ENCODE data around the gene AMBRA1.

- no peak for TF ChIP-seq POLR2A (IDR thresholded peaks at IDR 0.05)
- no peak for TF ChIP-seq CTCF (IDR thresholded peaks at IDR 0.05)
These were observed 85.5 kb downstream of the AMBRA1 start for GRCh38 chr11:46508360-46508759.
